Hematopoietic multipotent progenitor cell treated with erythropoietin and hydrocortisone succinate and interleukin-3 and kit ligand, for 8 days (in vitro differentiated cells): ENCODE measurements around the gene SH3PXD2A.

ENCODE experiments used
- DNase-seq: peaks from one replicate; pipeline ENCODE4 v3.0.0-alpha.2; 2015

Gene SH3PXD2A

DNA sequence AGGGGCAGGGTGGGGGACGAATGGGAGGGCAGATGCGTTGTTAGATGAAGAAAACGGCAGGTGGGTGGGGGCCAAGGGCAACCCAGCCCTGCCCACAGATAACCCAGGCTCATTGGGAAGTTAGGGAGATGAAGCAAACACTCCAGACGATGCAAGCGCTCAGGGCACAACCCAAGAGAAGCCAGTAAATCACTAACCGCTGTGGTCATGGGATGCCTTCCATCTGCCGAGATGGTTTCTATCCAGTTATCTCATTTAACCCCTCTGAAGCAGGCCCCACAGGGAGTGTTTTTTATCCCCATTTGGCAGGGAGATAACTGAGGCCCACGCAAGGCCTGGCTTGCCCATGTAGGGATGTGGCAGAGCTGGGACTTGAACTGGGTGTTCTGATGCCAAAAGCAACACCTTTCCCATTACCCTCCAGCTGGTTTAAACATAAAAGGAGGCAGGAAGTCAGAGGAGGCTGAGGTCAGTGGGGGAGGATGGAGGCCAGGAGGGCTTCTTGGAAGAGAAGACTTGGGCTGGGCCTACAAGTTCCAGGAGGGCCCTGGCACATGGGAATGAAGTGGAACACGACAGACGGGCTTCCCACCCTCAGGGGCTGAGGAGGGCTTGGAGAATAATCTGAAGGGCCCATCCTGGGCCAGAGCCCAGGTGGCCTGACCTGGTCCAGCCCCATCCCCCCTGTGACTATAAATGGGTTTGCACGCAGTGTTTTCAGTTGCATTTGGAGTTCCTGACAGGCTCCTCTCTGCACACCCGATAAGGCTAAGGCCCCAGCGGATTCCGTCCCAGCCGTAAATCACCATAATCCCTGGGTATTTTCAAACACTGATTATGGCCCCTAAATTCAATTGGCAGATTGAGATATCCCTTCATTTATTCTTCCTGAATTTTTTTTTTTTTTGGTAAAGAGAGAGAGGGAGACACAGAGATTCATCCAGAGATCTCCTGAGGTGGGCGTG lies 281.0 kb downstream of the SH3PXD2A start:
- DNase-seq = no peak

GRCh38 chr10:103573205-103573487 lies 282.2 kb downstream of the SH3PXD2A start:
- DNase-seq = no peak

DNA sequence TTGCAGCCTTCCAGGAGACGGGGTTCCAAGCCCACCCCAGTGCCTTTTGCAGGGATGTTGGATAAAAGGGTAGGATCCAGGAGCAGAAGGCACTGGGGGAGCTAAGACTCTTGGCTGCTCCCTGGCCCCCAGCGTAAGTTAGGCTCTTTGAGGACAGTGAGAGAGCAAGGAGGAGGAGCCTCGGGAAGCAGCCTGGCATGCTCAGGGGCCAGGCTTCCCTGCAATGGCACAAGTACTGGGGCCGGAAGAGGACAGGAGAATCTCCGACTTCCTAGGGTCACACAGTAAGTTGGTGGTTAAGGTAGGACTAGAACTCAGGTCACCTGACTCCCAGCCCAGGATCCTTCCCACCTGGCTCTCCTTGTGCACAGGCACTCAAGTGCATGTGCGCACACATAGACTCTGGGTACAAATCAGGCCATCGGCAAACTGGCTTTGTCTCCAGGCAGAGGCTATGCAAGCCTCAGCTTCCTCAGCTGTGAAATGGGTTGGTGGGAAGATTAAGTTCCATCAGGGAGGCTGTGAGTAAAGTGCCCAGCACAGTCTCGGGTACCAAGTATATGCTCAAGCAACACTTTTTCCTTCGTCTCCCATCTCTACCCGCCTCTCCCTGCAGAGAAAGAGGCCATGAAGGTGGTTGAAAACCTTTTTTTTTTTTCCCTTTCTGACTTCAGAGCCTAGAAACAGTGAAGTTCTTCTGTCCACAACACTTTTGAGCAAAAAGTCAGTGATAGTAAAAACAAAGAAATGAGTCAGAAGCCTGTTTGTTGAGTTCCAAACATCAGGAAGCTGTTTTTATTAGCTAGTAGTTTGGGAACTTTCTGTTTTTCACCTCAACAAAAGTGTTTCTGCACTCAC lies 282.8 kb downstream of the SH3PXD2A start:
- no peak for DNase-seq

GRCh38 chr10:103571656-103571975 lies 283.8 kb downstream of the SH3PXD2A start:
- DNase-seq = no peak

DNA sequence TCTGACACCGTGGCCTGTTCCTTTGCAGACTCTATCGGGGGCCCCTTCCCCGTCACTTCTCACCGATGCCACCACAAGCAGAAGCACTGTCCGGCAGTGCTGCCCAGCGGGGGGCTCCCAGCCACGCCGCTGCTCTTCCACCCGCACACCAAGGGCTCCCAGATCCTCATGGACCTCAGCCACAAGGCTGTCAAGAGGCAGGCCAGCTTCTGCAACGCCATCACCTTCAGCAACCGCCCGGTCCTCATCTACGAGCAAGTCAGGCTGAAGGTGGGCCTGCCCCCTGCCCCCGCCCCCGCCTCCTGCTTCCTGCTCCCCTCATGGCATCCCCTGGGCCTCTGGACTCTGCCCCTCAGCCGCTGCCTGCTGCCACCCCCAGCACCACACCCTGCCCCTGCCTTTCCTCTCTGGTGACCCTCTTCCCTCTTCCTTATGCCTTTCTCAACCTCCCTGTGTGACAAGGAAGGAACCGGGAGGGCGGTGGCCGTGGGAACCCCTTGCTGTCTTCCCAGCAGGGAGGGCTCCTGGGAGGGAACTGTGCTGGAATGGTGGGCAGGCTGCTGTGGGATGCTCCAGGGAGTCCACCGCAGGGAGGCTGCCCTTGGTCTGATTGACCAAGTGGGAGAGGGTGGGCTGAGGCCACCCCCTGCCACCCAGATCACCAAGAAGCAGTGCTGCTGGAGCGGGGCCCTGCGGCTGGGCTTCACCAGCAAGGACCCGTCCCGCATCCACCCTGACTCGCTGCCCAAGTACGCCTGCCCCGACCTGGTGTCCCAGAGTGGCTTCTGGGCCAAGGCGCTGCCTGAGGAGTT lies 284.3 kb downstream of the SH3PXD2A start:
- no peak for DNase-seq

- no peak for DNase-seq
Measured at GRCh38 chr10:103569896-103570295, 285.5 kb downstream of the SH3PXD2A start.

DNA sequence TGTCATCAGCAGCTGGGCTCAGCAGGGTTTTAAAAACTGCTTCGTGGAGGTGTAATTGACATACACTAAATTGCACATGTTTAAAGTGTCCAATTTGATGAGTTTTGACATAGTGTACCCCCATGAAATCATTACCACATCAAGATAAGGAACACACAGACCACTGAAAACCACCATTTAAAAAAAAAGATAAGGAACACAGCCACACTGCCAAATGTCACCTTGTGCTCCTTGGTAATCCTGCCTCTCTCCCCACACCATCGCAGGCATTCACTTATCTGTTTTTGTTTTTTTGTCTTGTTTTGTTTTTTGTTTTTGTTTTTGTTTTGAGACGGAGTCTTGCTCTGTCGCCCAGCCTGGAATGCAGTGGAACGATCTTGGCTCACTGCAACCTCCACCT lies 286.9 kb downstream of the SH3PXD2A start:
- DNase-seq = no peak

DNA sequence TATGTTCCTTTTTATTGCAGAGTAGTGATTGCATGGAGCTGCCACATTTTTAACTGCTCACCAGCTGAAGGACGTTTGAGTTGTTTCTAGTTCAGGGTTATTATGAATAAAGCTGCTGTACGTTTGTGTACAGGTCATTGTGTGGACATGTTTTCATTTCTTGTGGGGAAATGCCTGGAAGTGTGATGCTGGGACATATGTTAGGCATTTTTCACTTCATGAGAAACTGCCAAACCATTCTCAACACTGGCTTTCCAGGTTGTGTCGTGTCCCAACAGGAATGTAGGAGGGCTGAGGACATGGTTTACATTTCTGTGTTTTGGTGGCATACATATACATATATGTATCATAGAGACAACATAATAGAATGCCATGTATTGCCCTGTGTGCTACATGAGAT lies 288.8 kb downstream of the SH3PXD2A start:
- DNase-seq = no peak

DNA sequence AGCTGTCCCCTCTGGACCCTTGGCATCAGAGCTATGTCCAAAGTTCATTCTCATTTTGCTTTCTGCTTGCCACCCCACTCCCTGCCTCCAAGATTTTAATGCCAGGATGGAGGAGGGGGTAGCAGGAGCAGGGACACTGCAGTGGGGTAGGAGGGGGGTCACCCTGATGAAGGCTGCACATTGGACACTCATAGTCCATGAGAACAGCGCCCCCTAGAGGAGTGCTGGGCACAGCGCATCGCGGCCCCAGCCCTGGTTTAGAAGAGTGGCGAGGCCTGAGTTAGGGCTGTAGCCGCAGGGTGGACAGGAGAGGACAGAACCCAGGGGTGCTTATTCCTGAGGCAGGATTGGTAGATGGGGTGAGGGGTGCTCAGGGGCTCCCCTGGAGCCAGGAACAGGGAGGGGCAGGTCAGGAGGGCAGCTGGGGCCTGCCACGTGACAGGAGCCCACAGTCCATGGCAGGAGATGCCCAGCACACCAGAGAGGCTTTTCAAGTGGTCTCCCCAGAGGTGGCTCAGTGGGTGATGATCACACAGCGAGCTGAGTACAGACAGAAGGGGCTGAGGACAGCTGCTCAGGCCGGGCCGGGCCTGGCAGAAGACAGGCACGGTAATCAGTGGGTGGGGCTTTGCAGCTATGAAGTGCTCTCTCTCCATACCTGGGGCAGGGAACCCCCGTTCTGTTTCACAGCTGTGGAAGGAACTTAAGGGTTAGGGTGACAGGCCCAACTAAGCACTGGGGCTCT lies 290.4 kb downstream of the SH3PXD2A start:
- peak; percentile 38 for DNase-seq

DNA sequence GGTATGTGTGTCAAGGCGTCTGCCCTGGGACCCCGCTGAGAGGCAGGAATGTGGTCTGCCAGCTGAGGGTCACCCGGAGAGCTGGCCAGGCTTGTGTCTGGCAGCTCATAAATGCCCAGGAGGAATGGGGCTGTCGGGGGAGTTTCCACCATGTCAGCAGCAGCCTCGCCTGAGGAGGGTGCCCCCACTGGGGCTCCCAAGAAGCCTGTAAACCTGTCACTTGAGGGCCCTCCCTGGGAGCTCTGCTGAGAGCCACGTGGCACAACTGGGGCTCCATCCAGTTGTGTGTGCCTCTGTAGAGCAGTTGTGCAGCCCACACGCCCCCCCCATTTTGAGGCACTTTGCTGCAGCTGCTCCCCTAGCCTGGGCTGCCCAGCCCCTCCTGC lies 291.3 kb downstream of the SH3PXD2A start:
- no peak for DNase-seq

DNA sequence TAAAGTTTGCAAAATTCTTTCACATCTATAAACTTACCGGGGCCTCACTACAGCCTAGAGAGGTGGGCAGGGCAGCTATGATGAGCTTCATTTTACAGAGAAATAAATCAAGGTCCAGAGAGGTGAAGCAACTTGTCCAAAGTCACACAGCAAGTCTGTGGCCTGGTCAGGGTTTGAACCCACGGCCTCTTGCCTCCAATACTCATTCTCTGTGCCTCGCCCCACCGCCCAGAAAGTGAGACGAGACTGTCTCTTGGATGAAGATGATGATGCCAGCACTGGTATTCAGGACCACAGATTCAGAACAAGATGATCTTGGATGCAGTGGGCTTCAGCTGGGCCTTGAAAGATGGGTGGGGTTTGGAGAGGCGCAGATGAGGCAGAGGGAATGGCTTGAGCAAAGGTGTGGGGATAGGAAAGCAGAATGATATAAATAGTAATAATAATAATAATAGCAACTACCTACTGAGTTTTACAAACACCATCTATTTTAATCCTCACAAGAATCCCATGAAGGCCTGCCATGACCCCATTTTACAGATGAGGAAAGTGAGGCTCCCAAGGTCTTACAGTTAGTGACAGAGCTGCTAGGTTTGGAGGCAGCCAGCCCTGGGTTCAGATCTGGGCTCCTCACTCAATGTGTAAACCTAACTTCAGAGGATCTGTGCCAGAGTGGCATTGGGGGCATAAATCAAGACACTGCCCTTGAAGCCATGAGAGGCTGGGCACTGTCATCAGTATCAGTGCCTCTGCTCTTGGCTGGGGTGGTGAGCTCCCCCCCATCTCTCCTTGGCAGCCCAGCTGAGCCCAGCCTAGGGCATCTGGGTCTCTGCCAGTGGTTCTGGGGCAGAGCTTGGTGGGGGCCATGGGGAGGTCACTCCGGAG lies 291.9 kb downstream of the SH3PXD2A start:
- no peak for DNase-seq

GRCh38 chr10:103562383-103562782 lies 293.0 kb downstream of the SH3PXD2A start:
- DNase-seq = no peak

DNA sequence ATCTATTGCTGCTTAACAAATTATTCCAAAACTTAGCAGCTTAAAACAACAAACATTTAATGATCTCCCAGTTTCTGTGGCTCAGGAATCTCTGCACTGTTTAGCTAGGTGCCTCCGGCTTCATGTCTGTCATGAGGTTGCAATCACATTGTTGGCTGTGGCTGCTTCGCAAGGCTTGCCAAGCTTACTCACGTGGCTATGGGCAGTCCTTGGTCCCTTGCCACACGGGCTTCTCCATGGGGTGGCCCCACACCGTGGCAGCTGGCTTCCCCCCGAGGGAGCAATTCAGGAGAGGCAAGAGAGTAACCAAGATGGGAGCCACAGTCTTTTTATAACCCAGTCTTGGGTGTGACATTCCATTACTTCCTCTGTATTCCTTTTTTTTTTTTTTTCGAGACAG lies 294.5 kb downstream of the SH3PXD2A start:
- no peak for DNase-seq

DNA sequence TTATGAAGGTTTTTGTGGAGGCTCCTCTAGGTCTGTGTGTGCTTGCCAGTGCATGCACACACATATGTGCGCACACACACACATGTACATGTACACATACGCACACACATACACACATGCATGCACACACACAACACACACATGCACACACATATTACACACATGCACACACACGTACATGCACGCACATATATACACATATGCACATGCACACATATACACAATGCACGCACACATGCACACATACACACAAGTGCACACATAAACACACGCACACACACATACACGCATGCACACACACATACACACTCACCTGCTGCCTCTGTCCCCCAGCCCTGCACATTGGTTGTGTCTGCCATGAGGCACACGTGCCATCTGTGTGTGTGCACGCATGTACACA lies 295.6 kb downstream of the SH3PXD2A start:
- DNase-seq = no peak

GRCh38 chr10:103558911-103559310 lies 296.5 kb downstream of the SH3PXD2A start:
- no peak for DNase-seq

DNA sequence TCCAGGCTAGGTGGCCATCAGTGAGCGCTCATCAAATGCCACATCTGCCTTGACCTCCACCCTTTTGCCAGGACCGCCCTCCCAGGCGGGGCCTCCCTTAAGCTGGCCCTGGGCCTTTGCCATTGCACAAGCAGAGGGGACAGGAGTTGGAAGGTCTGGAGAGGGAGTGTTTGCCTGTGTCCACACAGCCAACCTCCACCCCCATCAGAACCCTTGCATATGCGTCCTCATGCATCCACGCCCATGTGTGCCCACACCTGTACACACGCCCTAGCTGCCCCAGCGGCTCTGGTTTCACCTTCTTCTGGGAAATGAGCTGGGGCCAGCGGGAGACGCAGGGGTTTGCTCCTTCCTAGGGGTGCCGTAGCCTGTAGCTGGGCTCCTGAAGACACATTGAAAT lies 297.9 kb downstream of the SH3PXD2A start:
- DNase-seq = no peak

DNA sequence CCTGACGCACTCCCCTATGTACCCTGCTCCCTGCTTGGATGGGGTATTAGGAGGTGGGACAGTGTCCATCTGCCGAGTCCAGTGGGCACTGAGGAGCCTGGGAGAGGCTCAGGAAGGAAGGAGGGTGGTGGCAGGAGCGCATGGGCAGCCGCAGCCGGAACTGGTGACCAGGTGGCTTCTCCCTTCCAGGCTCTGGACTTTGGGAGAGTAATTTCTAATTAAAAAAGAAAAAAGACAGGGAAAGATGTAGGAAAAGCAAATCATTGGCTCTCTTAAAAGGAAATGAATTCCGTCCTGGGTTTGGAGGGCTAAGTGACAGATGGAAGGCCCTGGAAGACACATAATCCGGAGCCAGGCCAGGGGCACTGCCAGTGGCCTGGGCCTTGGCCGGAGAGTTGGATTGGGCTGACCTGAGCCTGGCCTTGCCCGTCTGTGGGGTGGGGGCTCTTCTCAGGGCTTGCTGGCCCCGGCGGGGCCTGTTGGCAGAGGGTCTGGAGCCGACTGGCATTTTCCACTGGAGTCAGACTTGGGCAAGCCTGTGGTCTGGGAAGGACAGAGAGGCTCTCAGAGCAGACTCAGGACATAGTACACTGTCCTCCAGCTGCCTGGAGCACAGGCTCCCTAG lies 298.9 kb downstream of the SH3PXD2A start:
- no peak for DNase-seq

- DNase-seq = no peak
Measured at GRCh38 chr10:103555712-103556111, 299.7 kb downstream of the SH3PXD2A start.

DNA sequence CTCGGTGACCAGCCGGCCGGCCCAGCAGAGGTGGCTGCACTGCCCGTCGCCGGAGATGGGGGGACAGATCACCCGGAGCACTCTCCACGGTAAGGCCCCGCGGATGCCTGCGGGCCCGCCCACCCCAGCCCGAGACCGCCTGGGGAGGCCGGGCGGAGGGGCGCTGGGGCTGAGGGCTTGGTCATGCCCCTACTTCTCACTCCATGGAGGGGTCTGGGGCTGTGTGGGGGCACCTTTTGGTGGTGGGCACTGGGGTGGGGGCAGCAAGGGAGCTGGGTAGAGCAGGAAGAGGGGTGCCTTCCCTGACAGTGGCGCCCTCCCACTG lies 300.1 kb downstream of the SH3PXD2A start:
- no peak for DNase-seq

DNA sequence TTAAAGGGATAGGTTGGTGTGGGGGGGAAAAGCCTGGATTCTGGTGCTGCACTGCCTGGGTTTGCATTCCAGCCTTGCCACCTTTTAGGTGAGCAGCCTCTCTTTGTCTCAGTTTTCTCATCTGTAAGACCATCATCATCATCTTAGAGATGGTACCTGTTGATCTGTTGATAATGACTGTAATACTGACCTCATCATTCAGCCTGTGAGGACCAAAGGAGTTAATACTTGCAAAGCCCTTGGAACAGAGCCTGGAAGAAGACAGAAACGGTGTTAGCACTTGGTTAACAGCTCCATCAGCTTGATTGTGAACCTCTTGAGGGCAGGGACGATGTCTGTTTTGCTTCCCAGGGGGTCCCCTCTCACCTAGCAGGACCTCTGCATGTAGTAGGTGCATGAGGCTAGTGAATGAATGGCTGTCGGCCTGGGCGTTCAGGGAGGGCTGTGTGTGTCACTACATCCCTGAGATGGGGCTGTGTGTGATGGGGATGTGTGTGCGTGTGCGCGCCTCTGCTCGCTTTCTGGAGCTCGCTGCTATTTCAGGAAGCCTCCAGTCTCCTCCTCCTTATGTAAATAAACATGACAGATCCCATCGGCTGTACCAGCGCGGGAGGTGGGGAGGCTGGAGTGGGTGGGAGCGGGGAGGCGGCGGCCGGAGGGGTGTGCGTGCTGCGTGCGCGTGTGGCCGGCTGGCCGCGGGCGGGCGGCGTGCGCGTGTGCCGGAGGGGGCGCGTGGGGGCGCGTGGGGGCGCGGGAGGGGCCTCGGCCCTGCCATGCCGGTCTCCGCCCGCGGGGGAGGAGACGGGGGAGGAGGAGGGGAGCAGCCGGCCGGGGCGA lies 300.7 kb downstream of the SH3PXD2A start:
- peak; percentile 21 for DNase-seq
